IPS DF 6.9 (cell line): ENCODE measurements around the gene C8A.

Source experiments
- DNase-seq: peaks from one replicate; pipeline ENCODE4 v3.0.0-alpha.2; 2013; ENCODE audit warnings: low read depth, low spot score
- H3K27ac ChIP-seq: one replicate; pipeline ENCODE4 v1.5.1; 2013; ENCODE audit warnings: low read length, control low read depth
- H3K27me3 ChIP-seq: 2 replicates; pipeline ENCODE4 v1.6.1; 2013; ENCODE audit warnings: mild to moderate bottlenecking, low read length; ENCODE audit not compliant: control insufficient read depth, insufficient read depth
- H3K36me3 ChIP-seq: 2 replicates; pipeline ENCODE4 v1.6.1; 2013; ENCODE audit warnings: low read length; ENCODE audit not compliant: control insufficient read depth, insufficient read depth
- H3K4me1 ChIP-seq: 2 replicates; pipeline ENCODE4 v1.6.1; 2013; ENCODE audit warnings: low read length; ENCODE audit not compliant: control insufficient read depth, insufficient read depth
- H3K4me3 ChIP-seq: 2 replicates; pipeline ENCODE4 v1.5.1; 2013; ENCODE audit warnings: mild to moderate bottlenecking, low read length
- H3K9me3 ChIP-seq: 2 replicates; pipeline ENCODE4 v1.6.1; 2013; ENCODE audit warnings: low read length, inconsistent platforms; ENCODE audit not compliant: control insufficient read depth, insufficient read depth
- WGBS: extraction: QIAGEN DNeasy Blood & Tissue Kit; methylation state at CpG from one replicate; pipeline ENCODE4 v1.1.7; 2013; ENCODE audit warnings: mixed read lengths, missing lambda C conversion rate; ENCODE audit not compliant: insufficient read length, insufficient coverage; 5-methylcytosine and 5-hydroxymethylcytosine counted together

C8A gene

DNA sequence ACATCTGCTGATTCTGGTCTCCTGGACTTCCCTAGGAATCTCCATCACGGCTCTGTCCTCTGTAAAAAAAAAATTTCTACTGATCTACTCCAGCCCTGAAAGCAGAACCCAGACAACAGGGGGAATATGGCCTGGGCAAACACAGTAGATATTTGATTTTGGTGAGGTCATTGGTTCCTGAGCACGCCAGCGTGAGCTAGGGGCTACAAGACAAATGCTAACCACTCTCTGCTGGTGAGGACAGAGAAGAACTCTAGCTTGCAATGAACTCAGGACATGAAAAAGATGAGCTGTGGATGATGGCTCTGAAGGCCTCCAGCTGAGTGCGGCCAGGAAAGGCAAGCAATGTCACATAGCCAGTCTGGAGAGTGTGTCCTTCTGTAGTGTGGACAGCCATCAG lies 18.2 kb upstream of the C8A start:
- no peak overlapping the region for H3K4me3 ChIP-seq
- no peak overlapping the region for H3K27ac ChIP-seq
- H3K9me3 ChIP-seq, result no peaks in the 10 kb centered on the region
- no peak for DNase-seq
- H3K27me3 ChIP-seq, result no peaks in the 10 kb centered on the region
- no peaks in the 10 kb centered on the region for H3K4me1 ChIP-seq
- no peaks in the 10 kb centered on the region for H3K36me3 ChIP-seq
- no CpG with 5 or more reads among the region's 4 CpGs for WGBS

DNA sequence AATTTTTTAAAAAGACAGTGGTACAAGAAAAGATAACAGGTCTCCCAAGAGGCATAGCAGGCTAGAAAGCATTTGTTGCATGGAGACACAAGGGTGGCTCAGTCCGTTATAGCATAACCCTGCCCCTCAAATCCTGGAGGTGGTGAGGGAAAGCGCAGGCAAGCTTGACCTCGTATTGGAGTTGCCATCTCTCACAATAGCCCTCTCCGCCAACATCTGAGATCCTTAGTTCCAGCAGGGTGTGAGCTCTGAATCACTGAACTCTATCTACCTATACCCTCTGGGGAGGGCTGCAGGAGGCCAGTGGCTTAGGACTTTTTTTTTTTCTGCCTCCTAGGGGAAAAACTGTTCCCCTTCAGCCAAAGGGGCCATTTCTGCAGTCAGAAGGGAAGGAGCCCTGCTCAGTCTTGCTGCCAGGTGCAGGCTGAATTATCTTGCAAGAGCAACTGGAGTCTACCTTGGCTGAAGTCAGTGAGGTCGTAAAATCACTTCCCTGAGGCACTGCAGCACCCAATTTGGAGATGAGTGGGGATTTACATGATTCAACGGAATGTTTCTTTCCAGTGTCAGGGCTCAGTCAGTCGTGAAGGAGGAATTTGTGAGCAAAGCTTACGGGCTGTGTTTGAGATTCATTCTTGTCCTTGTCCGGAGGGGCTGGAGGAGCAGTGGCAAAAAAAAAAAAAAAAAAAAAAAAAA lies 17.2 kb upstream of the C8A start:
- DNase-seq, result no peak
- Histone ChIP-seq H3K27me3 (no peaks in the 10 kb centered on the region), H3K4me3 (no peak overlapping the region), H3K27ac (no peak overlapping the region), H3K4me1 (no peaks in the 10 kb centered on the region), H3K9me3 (no peaks in the 10 kb centered on the region), H3K36me3 (no peaks in the 10 kb centered on the region)
- no CpG with 5 or more reads among the region's 9 CpGs for WGBS

DNA sequence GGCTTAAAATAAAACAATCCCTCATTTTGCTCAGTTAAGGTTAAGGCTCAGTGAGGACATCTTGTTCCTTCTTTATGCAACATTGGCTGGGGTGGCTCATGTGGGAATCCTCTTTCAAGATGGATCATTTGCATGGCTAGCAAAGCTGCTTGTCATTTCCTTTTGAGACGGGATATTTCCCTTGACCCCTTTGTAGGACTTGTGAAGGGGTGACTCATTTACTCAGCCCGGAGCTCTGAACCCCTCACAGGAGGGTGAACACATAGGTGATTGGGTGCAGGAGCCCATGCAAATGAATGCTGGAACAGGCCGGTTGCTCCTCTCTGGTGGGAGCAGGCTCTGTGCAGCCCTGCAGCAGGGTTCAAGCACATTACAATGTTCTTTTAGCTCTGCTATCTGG lies 15.8 kb upstream of the C8A start:
- no CpG with 5 or more reads among the region's 3 CpGs for WGBS
- H3K27me3 ChIP-seq, result no peaks in the 10 kb centered on the region
- H3K9me3 ChIP-seq, result no peaks in the 10 kb centered on the region
- no peak for DNase-seq
- no peaks in the 10 kb centered on the region for H3K4me1 ChIP-seq
- H3K36me3 ChIP-seq, result no peaks in the 10 kb centered on the region
- H3K4me3 ChIP-seq, result no peak overlapping the region
- no peak overlapping the region for H3K27ac ChIP-seq

GRCh38 chr1:56843544-56843943 lies 11.1 kb upstream of the C8A start:
- no CpG with 5 or more reads among the region's 3 CpGs for WGBS
- Histone ChIP-seq H3K4me1 (peaks cover 2% of the 10 kb centered on the region; the same call in 1 of the 2 replicates), H3K9me3 (no peaks in the 10 kb centered on the region), H3K4me3 (no peak overlapping the region), H3K27ac (no peak overlapping the region), H3K27me3 (no peaks in the 10 kb centered on the region), H3K36me3 (no peaks in the 10 kb centered on the region)
- DNase-seq, result no peak

GRCh38 chr1:56844545-56845136 lies 10.0 kb upstream of the C8A start:
- no CpG with 5 or more reads among the region's 9 CpGs for WGBS
- Histone ChIP-seq H3K4me3 (no peak overlapping the region), H3K27ac (no peak overlapping the region), H3K4me1 (peaks cover 2% of the 10 kb centered on the region; the same call in 1 of the 2 replicates), H3K27me3 (no peaks in the 10 kb centered on the region), H3K36me3 (no peaks in the 10 kb centered on the region), H3K9me3 (no peaks in the 10 kb centered on the region)
- no peak for DNase-seq

GRCh38 chr1:56845343-56845742 lies 9.3 kb upstream of the C8A start:
- Histone ChIP-seq H3K4me1 (peaks cover 2% of the 10 kb centered on the region; the same call in 1 of the 2 replicates), H3K36me3 (no peaks in the 10 kb centered on the region), H3K9me3 (no peaks in the 10 kb centered on the region), H3K27me3 (no peaks in the 10 kb centered on the region), H3K4me3 (no peak overlapping the region), H3K27ac (no peak overlapping the region)
- DNase-seq, result no peak
- no CpG with 5 or more reads among the region's 3 CpGs for WGBS

DNA sequence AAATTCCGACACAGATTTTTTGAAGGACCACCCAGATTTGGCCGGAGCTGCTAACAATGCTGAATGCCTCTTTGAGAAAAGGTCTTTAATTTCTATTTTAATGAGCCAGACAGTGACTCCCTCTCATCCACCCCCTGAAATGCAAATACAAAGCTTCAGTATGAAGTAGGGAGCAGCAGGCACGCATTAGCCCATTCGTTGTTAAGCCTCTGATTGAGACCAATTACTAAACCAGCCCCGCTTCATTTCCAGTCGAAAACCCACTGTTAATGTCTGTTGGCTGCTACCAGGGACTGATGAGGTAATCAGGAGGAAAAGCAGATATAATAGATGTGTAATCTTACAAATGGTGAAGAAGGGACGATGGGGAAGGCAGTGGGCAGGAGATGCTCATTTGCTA lies 4.8 kb upstream of the C8A start:
- no peaks in the 10 kb centered on the region for H3K27me3 ChIP-seq
- no peaks in the 10 kb centered on the region for H3K36me3 ChIP-seq
- no CpG with 5 or more reads among the region's 7 CpGs for WGBS
- no peak overlapping the region for H3K4me3 ChIP-seq
- peaks cover 2% of the 10 kb centered on the region; the same call in 1 of the 2 replicates for H3K4me1 ChIP-seq
- H3K9me3 ChIP-seq, result no peaks in the 10 kb centered on the region
- H3K27ac ChIP-seq, result no peak overlapping the region
- DNase-seq, result no peak

DNA sequence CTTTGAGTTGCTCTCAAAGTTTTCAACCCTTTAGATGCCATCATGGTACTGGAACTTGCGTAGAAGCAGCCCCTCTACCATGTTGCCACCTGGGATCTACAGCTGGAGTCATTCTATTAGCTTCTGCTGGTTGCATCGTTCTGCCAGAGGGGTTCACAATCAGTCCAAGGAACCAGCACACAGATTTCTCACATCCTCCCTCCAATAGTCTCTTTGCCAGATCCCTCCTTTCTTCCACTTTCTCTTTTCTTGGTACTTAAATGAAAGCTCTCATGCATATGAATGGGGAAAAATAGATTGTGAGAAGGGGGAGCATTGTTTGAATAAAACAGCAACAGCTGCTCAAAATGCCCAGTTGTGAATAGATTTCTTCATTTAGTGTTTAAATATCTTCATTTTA lies 4.2 kb upstream of the C8A start:
- Histone ChIP-seq H3K9me3 (no peaks in the 10 kb centered on the region), H3K4me1 (no peaks in the 10 kb centered on the region; the same call in 1 of the 2 replicates), H3K27ac (no peak overlapping the region), H3K36me3 (no peaks in the 10 kb centered on the region), H3K4me3 (no peak overlapping the region), H3K27me3 (no peaks in the 10 kb centered on the region)
- no CpG with 5 or more reads among the region's 2 CpGs for WGBS
- DNase-seq, result no peak

GRCh38 chr1:56850922-56851321 lies 3.7 kb upstream of the C8A start:
- Histone ChIP-seq H3K9me3 (no peaks in the 10 kb centered on the region), H3K36me3 (no peaks in the 10 kb centered on the region), H3K27ac (no peak overlapping the region), H3K27me3 (no peaks in the 10 kb centered on the region), H3K4me1 (no peaks in the 10 kb centered on the region; the same call in 1 of the 2 replicates), H3K4me3 (no peak overlapping the region)
- no CpG with 5 or more reads among the region's 5 CpGs for WGBS
- no peak for DNase-seq

GRCh38 chr1:56852476-56852875 lies 2.1 kb upstream of the C8A start:
- H3K4me1 ChIP-seq, result no peaks in the 10 kb centered on the region; the same call in 1 of the 2 replicates
- no peak overlapping the region for H3K4me3 ChIP-seq
- no peak overlapping the region for H3K27ac ChIP-seq
- no peaks in the 10 kb centered on the region for H3K27me3 ChIP-seq
- H3K9me3 ChIP-seq, result no peaks in the 10 kb centered on the region
- WGBS, result no CpG with 5 or more reads among the region's 1 CpG
- DNase-seq, result no peak
- no peaks in the 10 kb centered on the region for H3K36me3 ChIP-seq

DNA sequence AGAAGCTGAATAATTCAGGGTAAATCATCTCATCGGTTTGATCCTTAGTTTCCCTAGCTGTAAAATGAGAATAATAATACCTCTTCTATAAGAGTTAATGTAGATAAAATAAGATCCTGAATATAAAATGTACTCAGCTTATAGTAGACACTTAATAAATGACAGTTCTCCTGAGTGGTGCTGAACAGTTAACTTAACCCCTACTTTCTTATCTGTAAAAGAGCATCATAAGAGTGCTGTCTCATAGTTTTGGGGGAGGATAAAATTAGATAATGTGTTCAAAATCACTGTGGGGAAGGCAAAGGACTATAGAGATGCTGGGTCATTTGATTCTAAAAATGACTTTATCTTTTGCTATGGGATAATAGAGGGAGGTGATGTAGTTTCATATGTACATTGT lies 593 bp downstream of the C8A start:
- H3K27me3 ChIP-seq, result no peaks in the 10 kb centered on the region
- H3K36me3 ChIP-seq, result no peaks in the 10 kb centered on the region
- H3K4me1 ChIP-seq, result no peaks in the 10 kb centered on the region
- no peak overlapping the region for H3K4me3 ChIP-seq
- DNase-seq, result no peak
- no peaks in the 10 kb centered on the region for H3K9me3 ChIP-seq
- no CpG with 5 or more reads among the region's 1 CpG for WGBS
- no peak overlapping the region for H3K27ac ChIP-seq
